ENCODE measurements around the gene PDE4B. TPM values are rescaled to one million over a fixed set of nuclear protein-coding genes. Genes with fewer than 3 reads are reported as not detected.

PDE4B gene
- total and polyA plus RNA-seq, 2 of the 13 experiments (the other 11 are each of a cell fraction or from before 2014, with no cell fraction given), result not detected

DNA sequence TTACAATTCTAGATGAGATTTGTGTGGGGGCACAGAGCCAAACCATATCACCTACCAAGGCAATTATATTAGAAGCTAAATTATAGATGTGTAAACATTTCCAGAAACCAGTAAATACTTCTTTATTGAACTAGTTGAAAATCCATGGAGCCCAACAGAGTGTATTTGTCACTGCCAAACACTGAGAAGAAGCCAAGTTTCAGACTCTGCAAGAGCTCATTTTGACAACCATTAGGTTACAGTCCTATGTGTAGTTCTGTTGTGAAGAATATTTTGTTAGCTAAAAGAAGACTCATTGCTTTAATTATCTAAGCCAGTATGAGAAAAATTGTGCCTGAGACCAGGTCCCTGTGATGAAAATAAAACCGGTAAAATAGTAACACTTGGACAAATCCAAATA, 382.4 kb downstream of the PDE4B start:
- H3K27ac ChIP-seq (ENCODE audit: extremely low read length, insufficient read depth, low read length), result no peak overlapping the region
- WGBS (ENCODE audit: low lambda C conversion rate), result 59% methylated on average over 1 of the region's 1 CpG
- BruUV-seq (replicated peaks), result no TSS peak
- DNase-seq (ENCODE audit: low spot score), result no peak
- POLR2A ChIA-PET, result no interaction called here
- no peak for FAIRE-seq
- CTCF ChIA-PET (ENCODE audit: low intra/inter-chr PET ratio, low total read pairs), result no interaction called here
- in situ Hi-C loops (cut with HindIII; ENCODE audit: extremely low pct_ligation_motif_present, low pct_unique_long_range_greater_than_20kb) (no loop called here), intact Hi-C loops (cut with micrococcal nuclease; ENCODE audit: unreplicated experiment) (no loop called here)
- H4K20me1 ChIP-seq (ENCODE audit: insufficient read depth, low read length), result no peaks in the 10 kb centered on the region
- no peak overlapping the region for H3K4me3 ChIP-seq (replicated peaks in 1 of 3; ENCODE audit: insufficient read depth in 1 of 3, low read depth in 2 of 3, low read length in 3 of 3)
- no peak overlapping the region for H3K9ac ChIP-seq (ENCODE audit: insufficient read depth, low read depth, low read length)
- no peak overlapping the region for H2AFZ ChIP-seq (ENCODE audit: low read length)
- H3K9me3 ChIP-seq (ENCODE audit: low read length), result no peaks in the 10 kb centered on the region
- H3K4me2 ChIP-seq (ENCODE audit: low read depth, low read length), result no peak overlapping the region
- no peaks in the 10 kb centered on the region for H3K36me3 ChIP-seq (replicated peaks in 1 of 2; ENCODE audit: control insufficient read depth in 1 of 2, insufficient read depth in 2 of 2, low read length in 2 of 2)
- no peaks in the 10 kb centered on the region for H3K4me1 ChIP-seq (ENCODE audit: insufficient read depth, low read length)
- no peaks in the 10 kb centered on the region for H3K79me2 ChIP-seq (ENCODE audit: insufficient read depth, low read length)
- ATAC-seq, result no peak
- no peaks in the 10 kb centered on the region for H3K27me3 ChIP-seq (ENCODE audit: control insufficient read depth in 1 of 2, insufficient read depth in 2 of 2, low read length in 2 of 2)
- no peak for TF ChIP-seq KMT2A (CRISPR knock-in tag; IDR thresholded peaks at IDR 0.05)
- no peak for TF ChIP-seq MAFK (conservative IDR thresholded peaks at IDR 0.05 in 1 of 2, IDR thresholded peaks at IDR 0.05 in 1 of 2; ENCODE audit: low read length in 2 of 2)
- TF ChIP-seq, protein P1, sequence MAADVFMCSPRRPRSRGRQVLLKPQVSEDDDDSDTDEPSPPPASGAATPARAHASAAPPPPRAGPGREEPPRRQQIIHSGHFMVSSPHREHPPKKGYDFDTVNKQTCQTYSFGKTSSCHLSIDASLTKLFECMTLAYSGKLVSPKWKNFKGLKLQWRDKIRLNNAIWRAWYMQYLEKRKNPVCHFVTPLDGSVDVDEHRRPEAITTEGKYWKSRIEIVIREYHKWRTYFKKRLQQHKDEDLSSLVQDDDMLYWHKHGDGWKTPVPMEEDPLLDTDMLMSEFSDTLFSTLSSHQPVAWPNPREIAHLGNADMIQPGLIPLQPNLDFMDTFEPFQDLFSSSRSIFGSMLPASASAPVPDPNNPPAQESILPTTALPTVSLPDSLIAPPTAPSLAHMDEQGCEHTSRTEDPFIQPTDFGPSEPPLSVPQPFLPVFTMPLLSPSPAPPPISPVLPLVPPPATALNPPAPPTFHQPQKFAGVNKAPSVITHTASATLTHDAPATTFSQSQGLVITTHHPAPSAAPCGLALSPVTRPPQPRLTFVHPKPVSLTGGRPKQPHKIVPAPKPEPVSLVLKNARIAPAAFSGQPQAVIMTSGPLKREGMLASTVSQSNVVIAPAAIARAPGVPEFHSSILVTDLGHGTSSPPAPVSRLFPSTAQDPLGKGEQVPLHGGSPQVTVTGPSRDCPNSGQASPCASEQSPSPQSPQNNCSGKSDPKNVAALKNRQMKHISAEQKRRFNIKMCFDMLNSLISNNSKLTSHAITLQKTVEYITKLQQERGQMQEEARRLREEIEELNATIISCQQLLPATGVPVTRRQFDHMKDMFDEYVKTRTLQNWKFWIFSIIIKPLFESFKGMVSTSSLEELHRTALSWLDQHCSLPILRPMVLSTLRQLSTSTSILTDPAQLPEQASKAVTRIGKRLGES (CRISPR knock-in tag; IDR thresholded peaks at IDR 0.05; ENCODE audit: borderline replicate concordance), result no peak
- no peak for TF ChIP-seq FOXC1 (CRISPR knock-in tag; IDR thresholded peaks at IDR 0.05; ENCODE audit: borderline replicate concordance)
- no peak for TF ChIP-seq GATA4 (IDR thresholded peaks at IDR 0.05; ENCODE audit: borderline replicate concordance, low read depth)
- TF ChIP-seq, protein P2, sequence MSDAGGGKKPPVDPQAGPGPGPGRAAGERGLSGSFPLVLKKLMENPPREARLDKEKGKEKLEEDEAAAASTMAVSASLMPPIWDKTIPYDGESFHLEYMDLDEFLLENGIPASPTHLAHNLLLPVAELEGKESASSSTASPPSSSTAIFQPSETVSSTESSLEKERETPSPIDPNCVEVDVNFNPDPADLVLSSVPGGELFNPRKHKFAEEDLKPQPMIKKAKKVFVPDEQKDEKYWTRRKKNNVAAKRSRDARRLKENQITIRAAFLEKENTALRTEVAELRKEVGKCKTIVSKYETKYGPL (CRISPR knock-in tag; IDR thresholded peaks at IDR 0.05), result no peak
- TF ChIP-seq NFKBIZ (CRISPR knock-in tag; IDR thresholded peaks at IDR 0.05), result no peak
- TF ChIP-seq ZNF441 (CRISPR knock-in tag; IDR thresholded peaks at IDR 0.05; ENCODE audit: borderline replicate concordance), result no peak
- TF ChIP-seq, protein P3, sequence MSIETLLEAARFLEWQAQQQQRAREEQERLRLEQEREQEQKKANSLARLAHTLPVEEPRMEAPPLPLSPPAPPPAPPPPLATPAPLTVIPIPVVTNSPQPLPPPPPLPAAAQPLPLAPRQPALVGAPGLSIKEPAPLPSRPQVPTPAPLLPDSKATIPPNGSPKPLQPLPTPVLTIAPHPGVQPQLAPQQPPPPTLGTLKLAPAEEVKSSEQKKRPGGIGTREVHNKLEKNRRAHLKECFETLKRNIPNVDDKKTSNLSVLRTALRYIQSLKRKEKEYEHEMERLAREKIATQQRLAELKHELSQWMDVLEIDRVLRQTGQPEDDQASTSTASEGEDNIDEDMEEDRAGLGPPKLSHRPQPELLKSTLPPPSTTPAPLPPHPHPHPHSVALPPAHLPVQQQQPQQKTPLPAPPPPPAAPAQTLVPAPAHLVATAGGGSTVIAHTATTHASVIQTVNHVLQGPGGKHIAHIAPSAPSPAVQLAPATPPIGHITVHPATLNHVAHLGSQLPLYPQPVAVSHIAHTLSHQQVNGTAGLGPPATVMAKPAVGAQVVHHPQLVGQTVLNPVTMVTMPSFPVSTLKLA (IDR thresholded peaks at IDR 0.05), result no peak
- TF ChIP-seq SALL1 (CRISPR knock-in tag; IDR thresholded peaks at IDR 0.05), result no peak
- no peak for TF ChIP-seq FOXP1 (IDR thresholded peaks at IDR 0.05)
- TF ChIP-seq FOXP1 (CRISPR knock-in tag; IDR thresholded peaks at IDR 0.05), result no peak
- TF ChIP-seq ZNF296 (CRISPR knock-in tag; conservative IDR thresholded peaks at IDR 0.05), result no peak
- TF ChIP-seq, protein P4, sequence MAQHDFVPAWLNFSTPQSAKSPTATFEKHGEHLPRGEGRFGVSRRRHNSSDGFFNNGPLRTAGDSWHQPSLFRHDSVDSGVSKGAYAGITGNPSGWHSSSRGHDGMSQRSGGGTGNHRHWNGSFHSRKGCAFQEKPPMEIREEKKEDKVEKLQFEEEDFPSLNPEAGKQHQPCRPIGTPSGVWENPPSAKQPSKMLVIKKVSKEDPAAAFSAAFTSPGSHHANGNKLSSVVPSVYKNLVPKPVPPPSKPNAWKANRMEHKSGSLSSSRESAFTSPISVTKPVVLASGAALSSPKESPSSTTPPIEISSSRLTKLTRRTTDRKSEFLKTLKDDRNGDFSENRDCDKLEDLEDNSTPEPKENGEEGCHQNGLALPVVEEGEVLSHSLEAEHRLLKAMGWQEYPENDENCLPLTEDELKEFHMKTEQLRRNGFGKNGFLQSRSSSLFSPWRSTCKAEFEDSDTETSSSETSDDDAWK (CRISPR knock-in tag; IDR thresholded peaks at IDR 0.05), result no peak
- TF ChIP-seq CREM (IDR thresholded peaks at IDR 0.05), result no peak
- no peak for TF ChIP-seq CREM (CRISPR knock-in tag; IDR thresholded peaks at IDR 0.05)
- TF ChIP-seq, protein P5, sequence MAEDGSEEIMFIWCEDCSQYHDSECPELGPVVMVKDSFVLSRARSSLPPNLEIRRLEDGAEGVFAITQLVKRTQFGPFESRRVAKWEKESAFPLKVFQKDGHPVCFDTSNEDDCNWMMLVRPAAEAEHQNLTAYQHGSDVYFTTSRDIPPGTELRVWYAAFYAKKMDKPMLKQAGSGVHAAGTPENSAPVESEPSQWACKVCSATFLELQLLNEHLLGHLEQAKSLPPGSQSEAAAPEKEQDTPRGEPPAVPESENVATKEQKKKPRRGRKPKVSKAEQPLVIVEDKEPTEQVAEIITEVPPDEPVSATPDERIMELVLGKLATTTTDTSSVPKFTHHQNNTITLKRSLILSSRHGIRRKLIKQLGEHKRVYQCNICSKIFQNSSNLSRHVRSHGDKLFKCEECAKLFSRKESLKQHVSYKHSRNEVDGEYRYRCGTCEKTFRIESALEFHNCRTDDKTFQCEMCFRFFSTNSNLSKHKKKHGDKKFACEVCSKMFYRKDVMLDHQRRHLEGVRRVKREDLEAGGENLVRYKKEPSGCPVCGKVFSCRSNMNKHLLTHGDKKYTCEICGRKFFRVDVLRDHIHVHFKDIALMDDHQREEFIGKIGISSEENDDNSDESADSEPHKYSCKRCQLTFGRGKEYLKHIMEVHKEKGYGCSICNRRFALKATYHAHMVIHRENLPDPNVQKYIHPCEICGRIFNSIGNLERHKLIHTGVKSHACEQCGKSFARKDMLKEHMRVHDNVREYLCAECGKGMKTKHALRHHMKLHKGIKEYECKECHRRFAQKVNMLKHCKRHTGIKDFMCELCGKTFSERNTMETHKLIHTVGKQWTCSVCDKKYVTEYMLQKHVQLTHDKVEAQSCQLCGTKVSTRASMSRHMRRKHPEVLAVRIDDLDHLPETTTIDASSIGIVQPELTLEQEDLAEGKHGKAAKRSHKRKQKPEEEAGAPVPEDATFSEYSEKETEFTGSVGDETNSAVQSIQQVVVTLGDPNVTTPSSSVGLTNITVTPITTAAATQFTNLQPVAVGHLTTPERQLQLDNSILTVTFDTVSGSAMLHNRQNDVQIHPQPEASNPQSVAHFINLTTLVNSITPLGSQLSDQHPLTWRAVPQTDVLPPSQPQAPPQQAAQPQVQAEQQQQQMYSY (CRISPR knock-in tag; IDR thresholded peaks at IDR 0.05), result no peak

Data from HepG2 (cell line).